GM23338 (cell line): ENCODE measurements around the gene YWHAB.

ENCODE experiments used
- CREB1 ChIP-seq: fragments of 250-450 bp; sonication (Bioruptor Pico); IDR thresholded peaks from 2 replicates; pipeline ENCODE4 v1.5.0; 2020; ENCODE audit warnings: low read depth, mild to moderate bottlenecking, moderate library complexity
- EZH2 ChIP-seq: fragments of 200-600 bp; sonication (generic); IDR thresholded peaks from one replicate; pipeline ENCODE4 v1.8.0; 2017; ENCODE audit warnings: antibody characterized with exemption, mild to moderate bottlenecking, low read depth; ENCODE audit not compliant: unreplicated experiment
- EZH2phosphoT487 ChIP-seq: fragments of 200-600 bp; sonication (generic); IDR thresholded peaks from one replicate; pipeline ENCODE4 v1.8.1; 2018; ENCODE audit warnings: antibody characterized with exemption; ENCODE audit not compliant: unreplicated experiment
- JUNB ChIP-seq: IDR thresholded peaks from one replicate; pipeline ENCODE4 v1.6.1; 2016; ENCODE audit warnings: antibody characterized with exemption; ENCODE audit not compliant: unreplicated experiment
- NANOG ChIP-seq: IDR thresholded peaks from 2 replicates; pipeline ENCODE4 v1.6.1; 2016; ENCODE audit warnings: antibody characterized with exemption, borderline replicate concordance
- POLR2AphosphoS5 ChIP-seq: IDR thresholded peaks from 2 replicates; pipeline ENCODE4 v1.6.1; 2016; ENCODE audit warnings: antibody characterized with exemption, low read depth
- REST ChIP-seq: IDR thresholded peaks from one replicate; pipeline ENCODE4 v1.6.1; 2018; ENCODE audit warnings: antibody characterized with exemption; ENCODE audit not compliant: unreplicated experiment
- STAT1 ChIP-seq: IDR thresholded peaks from one replicate; pipeline ENCODE4 v1.6.1; 2016; ENCODE audit warnings: antibody characterized with exemption; ENCODE audit not compliant: unreplicated experiment
- ZNF114 ChIP-seq: fragments of 250-450 bp; sonication (Bioruptor Pico); IDR thresholded peaks from 2 replicates; pipeline ENCODE4 v1.5.0; 2020; ENCODE audit warnings: mild to moderate bottlenecking, moderate library complexity
- ZNF331 ChIP-seq: fragments of 250-450 bp; sonication (Bioruptor Pico); IDR thresholded peaks from 2 replicates; pipeline ENCODE4 v1.5.0; 2020; ENCODE audit warnings: low read depth, mild to moderate bottlenecking, moderate library complexity
- TF ChIP-seq, protein P1 (sequence below), 2 experiments: fragments of 200-600 bp in 1 of 2; sonication (generic) in 1 of 2; conservative IDR thresholded peaks; 2 replicates each; pipeline versions ENCODE4 v1.5.1 to v1.6.1; 2016 to 2017; ENCODE audit warnings: antibody characterized with exemption in 2 of 2, low read depth in 2 of 2, mild to moderate bottlenecking in 2 of 2, moderate library complexity in 1 of 2

DNA sequence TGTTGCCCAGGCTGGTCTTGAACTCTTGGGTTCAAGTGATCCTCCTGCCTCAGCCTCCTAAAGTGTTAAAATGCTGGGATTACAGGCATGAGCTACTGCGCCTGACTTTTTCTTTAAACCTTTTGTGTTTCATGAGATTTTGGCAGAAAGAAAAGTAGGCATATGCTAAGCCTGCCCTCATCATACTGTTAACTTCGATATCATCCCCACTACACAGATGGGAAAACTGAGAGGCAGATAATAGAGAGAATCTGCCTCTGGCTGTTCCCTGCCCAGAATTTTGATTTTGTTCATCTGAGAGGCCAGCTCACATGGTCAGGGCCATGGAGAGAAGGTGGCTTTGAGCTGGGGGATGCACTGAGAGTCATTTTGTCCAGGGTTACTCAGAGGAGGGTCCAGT lies 31.9 kb downstream of the YWHAB start:
- TF ChIP-seq POLR2AphosphoS5 (no peak), EZH2phosphoT487 (no peak), REST (no peak), ZNF331 (CRISPR knock-in tag) (no peak), EZH2 (no peak), CREB1 (CRISPR knock-in tag) (no peak), JUNB (no peak), ZNF114 (no peak), STAT1 (no peak), NANOG (no peak)
- TF ChIP-seq, protein P1, sequence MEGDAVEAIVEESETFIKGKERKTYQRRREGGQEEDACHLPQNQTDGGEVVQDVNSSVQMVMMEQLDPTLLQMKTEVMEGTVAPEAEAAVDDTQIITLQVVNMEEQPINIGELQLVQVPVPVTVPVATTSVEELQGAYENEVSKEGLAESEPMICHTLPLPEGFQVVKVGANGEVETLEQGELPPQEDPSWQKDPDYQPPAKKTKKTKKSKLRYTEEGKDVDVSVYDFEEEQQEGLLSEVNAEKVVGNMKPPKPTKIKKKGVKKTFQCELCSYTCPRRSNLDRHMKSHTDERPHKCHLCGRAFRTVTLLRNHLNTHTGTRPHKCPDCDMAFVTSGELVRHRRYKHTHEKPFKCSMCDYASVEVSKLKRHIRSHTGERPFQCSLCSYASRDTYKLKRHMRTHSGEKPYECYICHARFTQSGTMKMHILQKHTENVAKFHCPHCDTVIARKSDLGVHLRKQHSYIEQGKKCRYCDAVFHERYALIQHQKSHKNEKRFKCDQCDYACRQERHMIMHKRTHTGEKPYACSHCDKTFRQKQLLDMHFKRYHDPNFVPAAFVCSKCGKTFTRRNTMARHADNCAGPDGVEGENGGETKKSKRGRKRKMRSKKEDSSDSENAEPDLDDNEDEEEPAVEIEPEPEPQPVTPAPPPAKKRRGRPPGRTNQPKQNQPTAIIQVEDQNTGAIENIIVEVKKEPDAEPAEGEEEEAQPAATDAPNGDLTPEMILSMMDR (conservative IDR thresholded peaks at IDR 0.05; ENCODE audit: low read depth in 2 of 2), result no peak
